ENCODE measurements around the gene CEBPZOS. TPM values are rescaled to one million over a fixed set of nuclear protein-coding genes. Genes with fewer than 3 reads are reported as not detected.

Gene CEBPZOS
- total RNA-seq, 1 experiment from 2014 or later, result 1.5 TPM

DNA sequence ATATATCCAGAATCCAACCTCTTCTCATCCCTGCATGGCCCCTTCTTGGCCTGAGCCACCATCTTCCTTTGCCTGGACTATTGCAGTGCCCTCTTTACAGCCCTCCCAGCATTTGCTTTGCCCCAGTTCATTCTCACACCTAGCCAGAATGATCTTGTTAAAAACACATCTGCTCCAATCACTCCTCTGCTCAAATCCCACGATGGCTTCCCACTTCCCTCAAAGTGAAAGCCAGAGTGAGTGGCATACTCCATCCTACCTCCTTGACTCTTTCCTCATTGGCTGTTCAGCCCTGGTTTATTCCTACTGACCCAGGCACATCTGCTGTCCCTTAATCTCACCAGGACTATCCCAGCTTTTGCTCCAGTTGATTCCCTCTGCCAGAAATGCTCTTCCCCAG lies 22.6 kb upstream of the CEBPZOS start:
- no peak overlapping the region for H3K4me3 Mint-ChIP-seq
- H3K4me1 Mint-ChIP-seq, result peaks cover under 1 to 4% of the 10 kb centered on the region in 2 experiments; a peak in 3 of 4 replicates
- no peaks in the 10 kb centered on the region; a peak in 1 of 7 replicates for H3K36me3 Mint-ChIP-seq (ENCODE audit: insufficient read depth in 1 of 3, low read depth in 3 of 3)

More for the DNA sequence above, 22.6 kb upstream of the CEBPZOS start:
- H3K18ac ChIP-seq (ENCODE audit: insufficient read length, low read depth, low read length), result no peak overlapping the region
- DNase-seq, result no peak
- H4K91ac ChIP-seq (ENCODE audit: insufficient read length, low read depth, low read length), result no peak overlapping the region
- H4K8ac ChIP-seq (replicated peaks; ENCODE audit: insufficient read length, low read depth, low read length), result no peak overlapping the region
- TF ChIP-seq CTCF (conservative IDR thresholded peaks at IDR 0.05), result no peak
- H3K14ac ChIP-seq (ENCODE audit: insufficient read depth, low read length), result no peak overlapping the region
- Mint-ChIP-seq H3K9me3 (no peaks in the 10 kb centered on the region), H3K27me3 (ENCODE audit: low read depth) (no peaks in the 10 kb centered on the region), H3K27ac (no peak overlapping the region)
- H3K79me1 ChIP-seq (ENCODE audit: insufficient read depth, low read depth, low read length, poor library complexity, severe bottlenecking), result no peaks in the 10 kb centered on the region
- H2BK5ac ChIP-seq (ENCODE audit: insufficient read length, low read length), result no peak overlapping the region
- no peaks in the 10 kb centered on the region for H3K9me3 ChIP-seq (ENCODE audit: control insufficient read depth, low read depth, low read length)
- no peak overlapping the region for H3K9ac ChIP-seq (ENCODE audit: extremely low read depth, insufficient read length, low read length)
- no peak overlapping the region for H2BK20ac ChIP-seq (ENCODE audit: low read depth, low read length, poor library complexity, severe bottlenecking)
- H3K79me2 ChIP-seq (ENCODE audit: insufficient read depth, low read length), result no peaks in the 10 kb centered on the region
- no CpG with 5 or more reads among the region's 1 CpG for WGBS (ENCODE audit: extremely low coverage, insufficient read length, low lambda C conversion rate)
- H2BK12ac ChIP-seq (ENCODE audit: insufficient read length, low read depth, low read length), result no peak overlapping the region
- no peak overlapping the region for H2AK5ac ChIP-seq (ENCODE audit: insufficient read length, low read length)
- no peak overlapping the region for H3T11ph ChIP-seq (ENCODE audit: low read length)
- H2BK120ac ChIP-seq (ENCODE audit: low read depth, low read length, poor library complexity, severe bottlenecking), result no peak overlapping the region
- no peaks in the 10 kb centered on the region for H3K23me2 ChIP-seq (ENCODE audit: insufficient read length, low read depth, low read length, poor library complexity, severe bottlenecking)
- no peak overlapping the region for H4K5ac ChIP-seq (ENCODE audit: insufficient read length, low read depth, low read length)
- no peaks in the 10 kb centered on the region for H3K27me3 ChIP-seq (ENCODE audit: insufficient read depth, low read length)
- H3K56ac ChIP-seq (ENCODE audit: insufficient read length, low read depth, low read length), result no peak overlapping the region
- H2BK15ac ChIP-seq (ENCODE audit: low read depth, low read length), result no peak overlapping the region
- H4K20me1 ChIP-seq (ENCODE audit: control insufficient read depth, insufficient read depth, insufficient read length), result no peaks in the 10 kb centered on the region
- no peak overlapping the region for H3K27ac ChIP-seq (ENCODE audit: insufficient read length, low read depth, low read length)
- H3K4me2 ChIP-seq (ENCODE audit: insufficient read depth, insufficient read length, low read length), result no peak overlapping the region
- H3K4me1 ChIP-seq (ENCODE audit: insufficient read depth, low read length), result no peaks in the 10 kb centered on the region
- no peak overlapping the region for H2AFZ ChIP-seq (ENCODE audit: low read length)
- no peak overlapping the region for H3K4ac ChIP-seq (ENCODE audit: low read depth, low read length)
- no peak overlapping the region for H3K23ac ChIP-seq (ENCODE audit: insufficient read length, low read depth, low read length)
